ENCODE data around the gene TMEFF2.

Gene TMEFF2

DNA sequence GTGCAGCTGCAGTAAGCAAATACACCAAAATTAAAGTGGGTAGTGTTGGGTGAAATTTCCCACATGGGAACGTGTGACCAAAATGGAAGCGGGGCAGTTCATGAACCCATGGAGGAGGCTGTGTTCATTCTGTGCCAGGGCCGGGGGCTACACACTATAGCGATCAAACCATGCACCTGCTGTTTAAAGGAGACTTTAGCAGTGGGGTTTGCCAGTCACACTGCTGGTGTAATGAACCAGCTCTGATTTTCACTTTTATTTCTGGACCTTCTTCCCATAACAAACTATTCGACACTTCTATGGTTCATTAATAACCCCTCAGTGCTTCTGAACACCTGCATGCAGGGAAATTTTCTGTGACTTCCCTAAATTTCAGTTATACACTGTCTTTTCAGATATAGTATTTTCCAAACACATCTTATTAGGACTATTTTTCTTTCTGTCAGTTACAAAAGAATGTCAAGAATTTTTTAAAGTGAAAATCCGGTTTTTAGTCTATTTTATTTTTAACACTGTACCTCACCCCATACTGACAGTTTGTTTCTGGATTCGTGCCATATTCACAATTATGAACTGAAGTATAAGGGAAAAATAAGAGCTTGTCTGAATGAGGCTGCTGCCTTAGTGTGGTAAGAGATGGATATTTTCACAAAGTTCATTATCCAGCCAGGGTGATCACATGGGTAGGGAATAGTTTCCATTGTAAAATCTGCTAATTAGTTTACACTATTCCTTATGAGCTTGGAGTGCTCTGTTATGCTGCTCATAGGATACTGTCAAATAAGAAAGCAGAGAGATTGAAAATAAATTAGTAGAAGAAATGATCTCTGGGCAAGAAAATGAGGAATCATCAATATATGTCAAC is 236.5 kb downstream of the TMEFF2 start:
- DNase-seq, result no peak

DNA sequence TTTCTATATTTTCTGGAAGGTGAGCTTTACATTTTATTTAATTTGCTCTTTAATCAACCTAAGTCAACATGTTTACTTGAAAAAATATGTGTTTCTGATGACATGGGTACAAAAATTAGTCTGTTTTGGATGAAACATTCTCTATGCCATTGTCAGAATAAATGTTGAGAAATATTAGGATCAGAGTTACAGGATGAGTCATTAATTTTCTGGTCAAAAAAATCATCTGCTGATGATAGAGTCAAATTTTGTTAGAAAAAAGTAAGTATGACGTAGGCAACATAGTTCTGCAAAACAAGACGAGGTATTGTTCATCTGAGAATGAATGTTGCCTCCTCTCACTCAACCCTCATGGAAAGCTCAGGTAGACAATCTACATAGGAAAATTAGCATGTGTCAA is 240.3 kb downstream of the TMEFF2 start:
- DNase-seq, result no peak

DNA sequence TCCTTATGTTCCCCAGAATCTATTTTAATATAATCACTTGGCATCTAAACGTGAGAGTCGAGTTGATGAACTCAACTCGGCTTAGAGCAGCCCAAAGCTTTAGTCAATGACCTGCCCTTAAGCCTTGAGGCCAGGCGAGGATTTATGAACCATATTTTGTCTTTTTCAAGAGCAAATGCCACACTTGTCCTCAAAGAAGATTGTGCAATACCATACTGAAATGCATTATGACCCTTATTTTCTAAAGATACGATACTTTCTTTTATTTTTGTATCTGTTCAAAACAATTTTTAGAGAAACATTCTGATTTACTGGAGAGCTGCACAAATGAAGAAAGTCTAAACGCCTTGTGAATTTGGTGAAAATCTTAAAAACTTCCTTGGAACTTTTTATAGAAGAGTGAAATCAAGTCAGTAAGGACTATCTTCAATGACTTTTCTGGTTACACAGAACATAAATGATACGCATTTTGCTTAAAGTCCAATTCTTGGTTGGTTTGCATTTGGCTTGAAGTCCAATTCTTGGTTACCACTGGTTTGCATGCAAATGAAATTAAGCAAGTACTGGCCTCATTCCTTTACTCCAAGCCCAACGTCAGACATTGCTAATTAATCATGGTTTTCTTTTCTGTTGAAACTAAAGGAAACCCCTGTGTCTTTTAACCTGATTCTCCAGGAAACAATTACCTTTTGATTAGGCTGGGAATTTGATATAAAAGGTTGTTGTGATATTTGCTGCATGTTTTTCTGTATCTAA is 242.0 kb downstream of the TMEFF2 start:
- DNase-seq, result no peak

- DNase-seq, result no peak
Measured at GRCh38 chr2:191951832-191952231, 242.9 kb downstream of the TMEFF2 start.

GRCh38 chr2:191951376-191951775 is 243.4 kb downstream of the TMEFF2 start:
- no peak for DNase-seq

- DNase-seq, result no peak
Measured at GRCh38 chr2:191950132-191950874, 244.4 kb downstream of the TMEFF2 start.

- DNase-seq, result no peak
Measured at GRCh38 chr2:191947235-191947634, 247.5 kb downstream of the TMEFF2 start.

DNA sequence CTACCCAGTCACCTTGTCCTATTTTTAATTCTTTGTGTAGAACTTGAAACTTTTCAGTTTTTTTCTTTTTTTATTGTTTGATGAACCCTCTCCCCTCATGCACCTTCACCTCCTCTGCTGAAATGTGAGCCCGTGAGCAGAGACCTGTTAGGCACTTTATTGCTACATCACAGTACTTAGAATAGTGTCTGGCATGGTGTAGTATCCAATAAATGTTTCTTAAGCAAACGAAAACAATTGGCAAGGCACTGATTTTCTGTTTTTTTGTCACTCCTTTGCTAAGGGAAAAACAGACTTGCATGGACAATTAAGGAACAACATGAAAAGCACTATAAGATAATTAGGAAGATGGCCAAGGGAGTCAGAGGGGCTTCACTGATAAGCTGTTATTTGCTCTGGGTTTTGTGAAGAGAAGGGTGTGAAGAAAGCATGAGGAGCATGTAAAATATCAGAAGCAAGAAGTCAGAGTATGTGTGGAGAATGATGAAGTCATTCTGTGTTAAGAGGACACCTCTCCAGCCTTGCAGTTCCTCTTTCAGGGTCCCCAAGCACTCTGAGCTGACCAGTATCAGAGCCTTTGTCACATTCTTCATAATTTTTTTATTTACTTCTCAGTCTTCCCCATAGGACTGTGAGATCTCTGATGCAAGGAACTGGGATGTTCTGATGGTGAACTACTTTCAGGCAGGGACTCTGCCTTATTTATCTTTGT is 248.1 kb downstream of the TMEFF2 start:
- DNase-seq, result no peak

- no peak for DNase-seq
Measured at GRCh38 chr2:191945623-191946022, 249.1 kb downstream of the TMEFF2 start.

DNA sequence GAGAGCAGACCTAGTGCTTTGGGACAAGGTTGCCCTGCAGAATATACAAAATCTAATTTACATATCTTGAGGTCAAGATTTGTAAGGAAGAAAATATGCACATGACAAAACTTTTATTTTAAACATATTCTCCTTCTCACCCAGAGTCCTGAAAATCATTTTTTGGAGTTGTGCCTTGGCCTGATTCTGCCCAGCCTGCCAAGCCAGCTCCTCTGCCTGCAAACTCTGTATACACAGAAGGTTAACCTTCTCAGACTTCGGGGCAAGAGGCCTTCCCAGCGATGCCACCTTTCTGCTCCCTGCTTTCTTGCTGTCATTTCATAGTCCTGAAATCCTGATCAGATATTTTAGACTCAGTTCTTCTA is 252.0 kb downstream of the TMEFF2 start:
- DNase-seq, result no peak

DNA sequence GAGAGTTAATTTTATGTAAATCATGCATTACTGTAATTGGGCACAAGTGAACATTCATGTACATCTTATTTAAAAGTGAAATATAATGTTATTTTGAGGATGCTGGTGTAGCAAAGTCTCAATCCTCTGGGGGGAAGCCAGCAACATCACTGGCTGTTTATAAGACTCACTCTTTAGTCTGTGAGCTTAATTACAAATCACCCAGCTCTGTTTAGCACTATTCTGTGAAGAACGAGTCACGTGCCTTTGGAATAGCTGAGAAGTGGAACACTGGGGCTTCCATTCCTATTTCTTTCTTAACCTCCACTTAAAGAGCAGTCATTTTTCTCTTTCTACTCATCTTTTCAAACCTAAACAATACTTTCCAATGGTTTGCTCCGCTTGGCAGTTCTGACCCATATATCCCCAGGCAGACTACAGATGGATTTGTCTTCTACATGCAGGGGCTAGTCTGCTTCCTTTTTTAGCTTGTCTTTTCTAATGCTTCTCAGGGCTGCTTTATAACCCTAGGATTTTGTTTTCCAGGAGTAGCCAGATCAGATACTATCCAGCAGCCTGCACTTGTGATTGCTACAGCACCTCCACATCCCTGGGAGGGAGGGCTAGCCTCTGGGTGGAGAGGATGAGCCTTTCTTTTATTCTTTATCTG is 252.5 kb downstream of the TMEFF2 start:
- DNase-seq, result no peak

- no peak for DNase-seq
Measured at GRCh38 chr2:191941376-191941929, 253.3 kb downstream of the TMEFF2 start.

GRCh38 chr2:191938779-191939178 is 256.0 kb downstream of the TMEFF2 start:
- DNase-seq, result no peak

DNA sequence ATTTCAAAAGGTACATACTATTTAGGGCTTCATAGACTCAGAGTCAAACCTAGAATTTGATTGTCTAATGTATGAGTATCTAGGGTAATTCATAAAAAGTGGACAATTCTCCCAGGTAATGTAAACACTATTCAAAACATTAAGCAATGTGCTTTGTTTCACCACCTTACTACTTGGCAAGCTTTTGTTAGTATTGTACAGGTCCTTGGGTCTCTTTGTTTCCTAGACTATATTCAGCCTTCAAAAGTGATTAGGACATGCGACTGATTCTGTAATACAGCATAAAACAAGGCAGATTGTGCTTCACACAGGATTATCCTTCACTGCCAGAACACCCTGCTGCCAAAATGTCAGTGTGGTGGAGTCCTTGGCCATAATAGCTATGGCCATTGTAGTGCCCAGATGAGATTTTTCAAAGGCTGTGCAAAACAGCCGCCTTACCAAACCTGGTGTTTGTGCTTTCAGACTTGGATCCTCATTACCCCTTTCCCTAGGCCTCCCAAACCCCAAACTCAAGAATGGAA is 257.8 kb downstream of the TMEFF2 start:
- DNase-seq, result no peak

DNA sequence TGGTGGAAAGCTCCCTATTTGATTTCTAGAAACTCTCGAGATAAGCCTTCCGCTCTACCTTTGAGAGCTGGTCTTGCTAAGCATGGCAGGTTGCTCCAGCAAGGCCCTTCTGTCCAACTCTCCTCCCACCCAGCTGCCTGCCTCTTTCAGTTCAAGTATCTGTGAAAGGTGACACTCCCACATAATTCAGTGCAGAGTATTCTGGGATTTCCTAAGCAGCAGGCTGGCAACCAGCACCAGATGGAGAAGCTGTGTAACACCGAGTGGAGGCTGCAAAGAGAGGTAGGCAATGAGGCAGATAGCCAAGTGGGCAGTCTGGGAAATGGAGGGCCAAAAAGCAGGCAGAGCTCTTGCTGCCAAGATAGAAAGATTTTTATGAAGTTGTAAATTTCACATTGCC is 259.5 kb downstream of the TMEFF2 start:
- DNase-seq, result no peak

DNA sequence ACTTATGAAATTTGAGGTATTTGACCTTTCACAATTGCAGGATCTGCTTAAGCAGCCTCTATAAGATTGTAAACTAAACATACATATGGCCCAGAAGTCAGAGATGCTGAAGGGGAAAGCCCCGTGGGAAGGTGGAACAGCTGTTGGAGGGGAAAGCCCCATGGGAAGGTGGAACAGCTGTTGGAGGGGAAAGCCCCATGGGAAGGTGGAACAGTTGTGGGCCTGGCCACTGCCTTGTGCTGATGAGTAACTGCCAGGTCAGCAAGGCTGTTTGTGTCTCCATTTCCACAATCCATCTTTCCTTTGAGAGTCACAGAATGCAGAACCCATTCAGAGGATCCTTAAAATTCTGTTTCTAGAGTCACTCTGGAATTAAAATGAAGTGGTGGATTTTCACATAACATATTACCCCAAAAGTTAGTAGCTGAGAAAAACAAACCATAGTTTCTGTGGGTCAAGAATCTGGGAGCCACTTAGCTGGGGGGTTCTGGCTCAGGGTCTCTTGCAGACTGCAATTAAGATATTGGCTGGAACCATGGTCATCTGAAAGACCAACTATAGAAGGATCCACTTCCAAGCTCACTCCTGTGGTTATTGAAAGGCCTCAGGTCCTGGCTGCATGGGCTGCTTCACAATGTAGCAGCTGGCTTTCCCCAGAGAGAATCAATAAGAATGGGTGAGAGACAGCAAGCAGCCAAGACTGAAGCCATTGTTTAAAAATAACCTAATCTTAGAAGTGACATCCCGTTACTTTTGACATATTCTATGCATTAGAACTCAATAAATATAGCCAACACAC is 261.2 kb downstream of the TMEFF2 start:
- DNase-seq, result no peak

GRCh38 chr2:191932286-191932685 is 262.4 kb downstream of the TMEFF2 start:
- no peak for DNase-seq

- no peak for DNase-seq
Measured at GRCh38 chr2:191931329-191931728, 263.4 kb downstream of the TMEFF2 start.

- no peak for DNase-seq
Measured at GRCh38 chr2:191930205-191930604, 264.5 kb downstream of the TMEFF2 start.

- DNase-seq, result no peak
Measured at GRCh38 chr2:191929288-191929687, 265.4 kb downstream of the TMEFF2 start.

GRCh38 chr2:191927991-191928390 is 266.7 kb downstream of the TMEFF2 start:
- no peak for DNase-seq
